Cortex of kidney (tissue), 1 donor: ENCODE data around the gene GPC5.
"Not testable (repeated sequence)": the region's sequence is repeated elsewhere in the genome, so short reads cannot be mapped to it uniquely, and the experiment has no call there.

Experiments
- DNase-seq: peaks from one replicate; lab custom pipeline; 2025; lab: John Stamatoyannopoulos, UW

The GPC5 gene

GRCh38 chr13:92270990-92271389 is 872.6 kb downstream of the GPC5 start:
- no peak for DNase-seq

DNA sequence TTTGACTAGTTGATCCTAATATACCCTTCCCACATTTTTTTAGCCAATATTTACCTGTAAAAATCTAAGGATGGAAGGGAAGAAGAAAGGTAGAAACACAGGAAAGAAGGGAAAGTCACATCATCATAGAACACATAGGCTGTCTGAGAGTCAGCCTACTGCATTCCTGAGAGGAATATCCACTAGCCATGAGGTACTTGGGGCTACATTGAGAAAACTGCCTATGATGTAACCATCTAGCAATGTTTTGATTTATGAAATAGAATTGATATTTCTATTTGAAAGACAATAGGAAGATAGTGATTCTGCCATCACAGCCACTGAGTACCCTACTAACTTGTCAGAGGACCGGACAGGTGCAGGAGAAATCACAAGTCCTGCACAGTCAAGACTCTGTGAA is 873.8 kb downstream of the GPC5 start:
- DNase-seq, result no peak

GRCh38 chr13:92280986-92281385 is 882.6 kb downstream of the GPC5 start:
- DNase-seq, result not testable (repeated sequence)

GRCh38 chr13:92290718-92291307 is 892.4 kb downstream of the GPC5 start:
- not testable (repeated sequence) for DNase-seq

DNA sequence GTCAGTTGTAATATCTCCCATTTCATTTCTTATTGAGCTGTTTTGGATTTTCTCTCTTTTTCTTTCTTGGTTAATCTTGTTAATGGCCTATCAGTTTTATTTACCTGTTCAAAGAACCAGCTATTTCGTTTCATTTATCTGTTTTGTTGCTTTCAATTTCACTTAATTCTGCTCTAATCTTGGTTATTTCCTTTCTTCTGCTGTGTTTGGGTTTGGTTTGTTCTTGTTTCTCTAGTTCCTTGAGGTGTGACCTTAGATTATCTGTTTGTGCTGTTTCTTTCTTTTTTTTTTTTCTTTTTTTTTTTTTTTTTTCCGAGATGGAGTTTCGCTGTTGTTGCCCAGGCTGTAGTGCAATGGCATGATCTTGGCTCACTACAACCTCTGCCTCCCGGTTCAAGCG is 896.1 kb downstream of the GPC5 start:
- DNase-seq, result not testable (repeated sequence)

GRCh38 chr13:92296154-92296671 is 897.8 kb downstream of the GPC5 start:
- not testable (repeated sequence) for DNase-seq

DNA sequence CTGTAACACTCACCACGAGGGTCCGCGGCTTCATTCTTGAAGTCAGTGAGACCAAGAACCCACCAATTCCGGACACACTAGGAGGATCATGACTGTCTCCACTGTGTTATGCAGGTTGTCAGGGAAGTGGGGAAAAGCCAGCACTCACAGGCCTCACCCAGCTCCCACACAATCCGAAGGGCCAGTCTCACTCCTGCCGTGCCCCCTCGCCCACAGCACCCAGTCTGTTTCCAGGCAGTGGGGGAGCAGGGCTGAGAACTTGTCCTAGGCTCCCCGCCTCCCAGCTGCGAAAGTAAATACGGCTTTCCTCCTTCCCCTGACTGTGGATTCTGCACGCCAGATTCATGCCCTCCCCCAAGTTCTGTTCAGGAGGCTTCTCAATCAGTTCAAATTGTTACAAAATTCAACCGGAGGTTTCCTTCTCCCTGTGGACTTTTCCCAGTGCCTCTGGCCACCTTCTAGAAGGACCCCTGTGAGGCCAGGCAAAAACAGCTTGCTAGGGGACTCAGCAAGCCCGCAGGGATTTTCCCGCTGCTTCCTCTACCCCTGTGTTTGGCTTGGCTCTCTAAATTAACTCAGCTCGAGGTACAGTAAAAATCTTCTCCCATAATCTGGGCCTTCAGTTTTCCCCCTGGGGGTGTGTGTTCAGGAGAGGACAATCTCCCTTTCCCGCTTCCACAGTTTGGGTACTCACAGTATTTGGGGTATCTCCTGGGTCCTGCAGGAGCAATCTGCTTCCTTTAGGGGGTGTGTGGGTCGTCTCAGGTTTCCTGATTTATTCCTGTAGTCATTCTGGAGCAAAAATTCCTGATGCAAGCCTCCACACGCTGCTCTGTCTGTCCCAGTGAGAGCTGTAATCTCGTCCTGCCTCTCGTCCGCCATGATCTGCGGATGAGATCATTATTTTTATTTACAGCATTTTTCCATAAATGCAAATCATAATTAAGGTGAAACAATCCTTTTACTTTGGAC is 899.8 kb downstream of the GPC5 start:
- DNase-seq, result no peak

GRCh38 chr13:92300651-92301050 is 902.2 kb downstream of the GPC5 start:
- no peak for DNase-seq

DNA sequence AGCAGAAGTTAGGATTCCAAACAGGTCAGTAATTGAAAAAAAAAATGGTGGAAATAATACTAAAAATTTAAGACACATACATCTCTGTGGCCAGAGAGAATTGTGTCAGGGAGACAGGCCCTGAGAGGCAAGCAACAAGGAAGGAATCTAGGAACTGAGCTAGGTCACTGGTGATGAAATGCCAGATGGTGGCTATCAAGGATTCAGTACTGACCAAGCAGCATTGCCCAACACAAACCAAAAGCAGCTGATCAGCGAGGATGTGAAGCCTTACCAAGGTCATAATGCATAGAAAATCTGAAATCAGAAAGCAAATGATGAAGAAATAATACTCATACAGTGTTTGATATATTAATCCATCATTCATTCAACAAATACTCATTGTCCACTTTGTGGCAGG is 905.0 kb downstream of the GPC5 start:
- DNase-seq, result no peak

GRCh38 chr13:92307752-92308151 is 909.3 kb downstream of the GPC5 start:
- no peak for DNase-seq

- DNase-seq, result no peak
Observed at GRCh38 chr13:92312823-92313222, 914.4 kb downstream of the GPC5 start.

DNA sequence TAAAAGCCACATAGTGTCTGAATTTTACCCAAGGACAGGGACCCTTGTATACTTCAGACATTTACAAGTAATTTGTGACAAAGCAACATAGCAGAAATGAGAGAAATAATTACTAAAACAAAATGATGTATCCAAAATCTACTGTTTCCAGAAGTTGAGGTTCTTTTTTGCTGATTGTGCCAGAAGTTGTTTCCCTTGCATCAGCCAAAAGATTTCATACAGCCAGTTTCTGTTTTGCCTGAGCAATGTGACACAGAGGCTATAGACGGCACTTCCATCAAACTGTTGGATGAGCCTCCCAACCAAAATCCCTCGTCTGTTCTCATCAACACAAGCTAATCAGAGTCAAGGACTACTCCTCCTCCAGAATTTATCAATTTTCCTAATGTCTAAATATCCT is 915.0 kb downstream of the GPC5 start:
- DNase-seq, result no peak

GRCh38 chr13:92315265-92315664 is 916.8 kb downstream of the GPC5 start:
- no peak for DNase-seq

DNA sequence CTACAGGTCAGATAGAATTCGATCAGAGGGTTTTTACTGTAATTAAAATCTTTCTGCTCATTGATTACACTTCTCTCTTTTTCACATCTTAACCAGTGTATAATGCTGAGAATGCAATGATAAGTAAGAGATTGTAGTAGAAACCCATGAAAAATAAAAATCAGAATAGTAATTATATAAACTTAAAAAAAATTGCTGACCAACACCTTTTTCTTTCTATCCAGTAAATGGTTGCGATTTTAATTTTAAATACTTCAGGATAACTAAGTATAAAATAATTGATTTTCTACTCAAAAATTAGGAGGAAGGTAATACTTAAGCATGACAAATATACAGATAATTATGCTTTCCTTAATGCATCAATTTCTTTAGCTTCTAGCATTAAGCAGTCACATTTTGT is 917.6 kb downstream of the GPC5 start:
- no peak for DNase-seq

DNA sequence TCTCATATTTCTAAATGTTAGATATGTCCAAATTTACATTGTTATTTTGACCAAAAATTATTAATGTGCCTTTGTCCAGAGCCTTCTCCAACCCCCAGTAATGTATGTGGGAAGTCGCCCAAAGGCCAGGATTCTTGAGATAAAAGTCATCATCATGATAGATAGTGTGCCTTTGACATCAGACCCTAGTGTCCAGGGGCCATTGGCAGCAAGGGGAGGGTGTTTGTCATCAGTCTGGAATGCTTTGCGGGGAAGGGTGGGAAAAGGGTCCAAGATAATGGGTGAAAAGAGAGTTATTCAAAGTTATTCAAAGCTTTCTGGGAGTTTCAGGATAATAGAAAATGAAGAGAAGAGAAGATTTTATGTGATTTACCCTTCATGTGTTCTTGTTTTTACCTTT is 918.6 kb downstream of the GPC5 start:
- DNase-seq, result no peak

GRCh38 chr13:92320323-92320722 is 921.9 kb downstream of the GPC5 start:
- no peak for DNase-seq

GRCh38 chr13:92321174-92321573 is 922.8 kb downstream of the GPC5 start:
- DNase-seq, result no peak

DNA sequence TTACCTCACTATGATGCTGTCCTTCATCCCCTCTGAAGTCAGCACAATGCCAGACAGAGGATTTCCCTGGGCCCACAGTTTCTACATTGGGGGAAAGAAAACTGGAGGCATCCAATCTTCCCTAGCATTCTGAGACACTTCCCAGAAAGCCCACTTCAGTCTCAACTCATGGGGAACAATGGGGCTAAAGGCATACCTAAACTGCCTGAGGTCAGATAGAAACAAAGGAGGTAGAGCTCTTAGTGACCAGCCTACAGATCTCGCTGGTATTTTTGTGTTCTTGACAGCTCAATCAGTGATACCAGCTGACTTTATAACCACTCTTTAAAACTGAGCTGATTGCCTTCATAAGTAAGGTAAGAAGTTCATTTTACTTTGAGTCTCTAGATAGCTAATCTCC is 947.2 kb downstream of the GPC5 start:
- DNase-seq, result no peak

DNA sequence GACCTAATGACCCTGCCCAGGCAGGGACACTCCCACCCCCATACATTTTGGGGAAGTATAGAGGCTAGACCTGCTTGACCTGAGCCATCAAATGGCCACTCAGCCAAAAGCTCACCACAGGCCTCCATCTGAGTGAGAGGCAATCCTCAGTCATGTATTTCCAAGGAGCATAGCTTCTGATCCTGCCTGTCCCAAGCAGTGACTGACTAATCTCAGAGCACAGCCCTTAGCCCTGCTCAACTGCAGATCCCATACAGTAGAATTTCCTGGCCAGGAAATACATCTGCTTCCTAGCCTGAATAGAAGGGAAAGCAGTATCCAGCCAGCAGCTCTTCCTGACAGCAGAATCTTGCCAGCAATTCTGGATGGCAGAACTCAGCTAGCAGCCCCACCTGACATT is 947.6 kb downstream of the GPC5 start:
- DNase-seq, result no peak

DNA sequence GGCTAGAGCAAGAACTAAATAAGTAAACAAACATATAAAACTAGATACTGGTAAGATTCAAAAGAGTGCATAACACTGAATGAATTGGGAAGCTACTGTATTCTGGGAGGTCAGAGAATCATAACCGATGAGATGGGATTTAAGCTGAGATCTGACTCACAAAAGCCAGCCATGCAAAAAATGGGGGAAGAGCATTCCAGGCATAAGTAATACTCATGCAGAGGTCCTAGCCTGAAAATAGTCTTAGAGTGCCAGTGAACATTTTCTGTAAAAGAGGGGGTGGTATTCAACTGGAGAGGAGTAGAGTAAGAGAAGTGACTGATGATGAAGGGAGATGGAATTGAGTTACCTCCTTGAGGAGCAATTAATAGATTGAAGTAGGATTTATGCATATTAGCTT is 956.2 kb downstream of the GPC5 start:
- no peak for DNase-seq

- no peak for DNase-seq
Observed at GRCh38 chr13:92355213-92355612, 956.8 kb downstream of the GPC5 start.

GRCh38 chr13:92362717-92363116 is 964.3 kb downstream of the GPC5 start:
- DNase-seq, result no peak

- DNase-seq, result no peak
Observed at GRCh38 chr13:92365904-92366303, 967.5 kb downstream of the GPC5 start.
